Type B pancreatic cell (in vitro differentiated cells): ENCODE measurements around the gene ATXN2. TPM values are rescaled to one million over a fixed set of nuclear protein-coding genes. Genes with fewer than 3 reads are reported as not detected.

Experiments
- DNase-seq: peaks from one replicate; pipeline ENCODE4 v3.0.0; 2021; ENCODE audit warnings: mixed read lengths; ENCODE audit not compliant: unreplicated experiment; ENCODE audit errors: extremely low spot score
- H3K27ac Mint-ChIP-seq: 2 replicates; pipeline ENCODE4 v1.8.0; 2021; ENCODE audit warnings: mild to moderate bottlenecking, mixed read lengths
- H3K27me3 Mint-ChIP-seq: 2 replicates; pipeline ENCODE4 v1.8.0; 2021; ENCODE audit warnings: mixed read lengths
- H3K36me3 Mint-ChIP-seq: 2 replicates; pipeline ENCODE4 v1.8.0; 2021; ENCODE audit warnings: mixed read lengths
- H3K4me1 Mint-ChIP-seq: one replicate; pipeline ENCODE4 v1.8.0; 2021; ENCODE audit warnings: mixed read lengths; ENCODE audit not compliant: unreplicated experiment
- H3K4me3 Mint-ChIP-seq: 2 replicates; pipeline ENCODE4 v1.8.0; 2021; ENCODE audit warnings: mild to moderate bottlenecking, mixed read lengths
- H3K9me3 Mint-ChIP-seq: 2 replicates; pipeline ENCODE4 v1.8.0; 2021; ENCODE audit warnings: mixed read lengths
- total RNA-seq: library from RNA; stranded (reverse); gene quantifications from 2 replicates; pipeline ENCODE4 v1.2.1, GENCODE V29; 2021; ENCODE audit warnings: low replicate concordance
- TF ChIP-seq, protein P1 (sequence below): fragments of 200-600 bp; sonication (generic); conservative IDR thresholded peaks from 2 replicates; pipeline ENCODE4 v1.5.0; 2021; ENCODE audit warnings: antibody characterized with exemption, mild to moderate bottlenecking

Gene ATXN2
- total RNA-seq, 1 donor from 2014 or later, result 80.9 TPM

DNA sequence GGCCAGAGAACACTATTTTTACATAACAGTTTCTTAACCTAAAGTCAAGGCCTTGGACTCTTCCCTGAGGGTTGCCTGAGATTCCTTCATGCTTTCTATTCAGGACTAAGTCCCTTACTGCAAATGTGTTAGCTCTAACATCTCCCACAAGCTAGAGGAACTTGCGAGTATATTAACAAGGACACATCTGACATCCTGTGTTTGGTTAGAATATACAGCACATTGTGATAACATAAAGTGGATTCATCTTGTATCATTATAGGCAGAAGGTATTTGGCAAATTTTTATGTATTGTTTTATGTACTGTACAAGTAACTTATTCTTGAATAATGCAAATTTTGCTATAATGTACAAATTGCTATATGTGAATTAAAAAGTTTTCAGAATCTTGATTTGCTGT lies 147.9 kb downstream of the ATXN2 start:
- TF ChIP-seq, protein P1, sequence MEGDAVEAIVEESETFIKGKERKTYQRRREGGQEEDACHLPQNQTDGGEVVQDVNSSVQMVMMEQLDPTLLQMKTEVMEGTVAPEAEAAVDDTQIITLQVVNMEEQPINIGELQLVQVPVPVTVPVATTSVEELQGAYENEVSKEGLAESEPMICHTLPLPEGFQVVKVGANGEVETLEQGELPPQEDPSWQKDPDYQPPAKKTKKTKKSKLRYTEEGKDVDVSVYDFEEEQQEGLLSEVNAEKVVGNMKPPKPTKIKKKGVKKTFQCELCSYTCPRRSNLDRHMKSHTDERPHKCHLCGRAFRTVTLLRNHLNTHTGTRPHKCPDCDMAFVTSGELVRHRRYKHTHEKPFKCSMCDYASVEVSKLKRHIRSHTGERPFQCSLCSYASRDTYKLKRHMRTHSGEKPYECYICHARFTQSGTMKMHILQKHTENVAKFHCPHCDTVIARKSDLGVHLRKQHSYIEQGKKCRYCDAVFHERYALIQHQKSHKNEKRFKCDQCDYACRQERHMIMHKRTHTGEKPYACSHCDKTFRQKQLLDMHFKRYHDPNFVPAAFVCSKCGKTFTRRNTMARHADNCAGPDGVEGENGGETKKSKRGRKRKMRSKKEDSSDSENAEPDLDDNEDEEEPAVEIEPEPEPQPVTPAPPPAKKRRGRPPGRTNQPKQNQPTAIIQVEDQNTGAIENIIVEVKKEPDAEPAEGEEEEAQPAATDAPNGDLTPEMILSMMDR, result no peak
- no peak overlapping the region for H3K4me3 Mint-ChIP-seq
- peaks cover 15% of the 10 kb centered on the region for H3K4me1 Mint-ChIP-seq
- peaks cover 27% of the 10 kb centered on the region for H3K36me3 Mint-ChIP-seq
- no peaks in the 10 kb centered on the region for H3K9me3 Mint-ChIP-seq
- H3K27ac Mint-ChIP-seq, result peak overlapping the region; percentile 0
- no peaks in the 10 kb centered on the region for H3K27me3 Mint-ChIP-seq
- DNase-seq, result no peak

DNA sequence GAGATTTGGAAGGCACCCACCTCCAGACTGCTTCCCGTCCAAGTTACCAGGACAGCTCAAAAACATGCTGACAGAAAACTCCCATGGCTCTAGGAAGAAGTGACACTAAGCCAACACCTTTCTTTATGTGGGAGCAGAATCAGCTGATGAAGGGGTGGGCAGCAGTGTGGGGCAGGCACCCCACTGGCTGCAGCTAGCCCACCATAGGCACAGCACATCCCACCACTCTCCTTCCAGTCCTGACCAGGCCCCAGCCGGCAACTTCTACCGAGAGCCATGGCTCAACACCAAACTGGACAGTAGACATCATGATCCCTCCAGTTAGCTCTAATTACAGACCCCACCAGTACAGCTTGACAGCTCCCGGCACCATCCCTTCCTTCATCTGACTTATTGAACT lies 148.4 kb downstream of the ATXN2 start:
- H3K4me1 Mint-ChIP-seq, result peaks cover 20% of the 10 kb centered on the region
- DNase-seq, result peak; percentile 37
- H3K4me3 Mint-ChIP-seq, result no peak overlapping the region
- no peaks in the 10 kb centered on the region for H3K9me3 Mint-ChIP-seq
- TF ChIP-seq, protein P1, result no peak
- H3K36me3 Mint-ChIP-seq, result peaks cover 22% of the 10 kb centered on the region
- no peaks in the 10 kb centered on the region for H3K27me3 Mint-ChIP-seq
- H3K27ac Mint-ChIP-seq, result no peak overlapping the region

DNA sequence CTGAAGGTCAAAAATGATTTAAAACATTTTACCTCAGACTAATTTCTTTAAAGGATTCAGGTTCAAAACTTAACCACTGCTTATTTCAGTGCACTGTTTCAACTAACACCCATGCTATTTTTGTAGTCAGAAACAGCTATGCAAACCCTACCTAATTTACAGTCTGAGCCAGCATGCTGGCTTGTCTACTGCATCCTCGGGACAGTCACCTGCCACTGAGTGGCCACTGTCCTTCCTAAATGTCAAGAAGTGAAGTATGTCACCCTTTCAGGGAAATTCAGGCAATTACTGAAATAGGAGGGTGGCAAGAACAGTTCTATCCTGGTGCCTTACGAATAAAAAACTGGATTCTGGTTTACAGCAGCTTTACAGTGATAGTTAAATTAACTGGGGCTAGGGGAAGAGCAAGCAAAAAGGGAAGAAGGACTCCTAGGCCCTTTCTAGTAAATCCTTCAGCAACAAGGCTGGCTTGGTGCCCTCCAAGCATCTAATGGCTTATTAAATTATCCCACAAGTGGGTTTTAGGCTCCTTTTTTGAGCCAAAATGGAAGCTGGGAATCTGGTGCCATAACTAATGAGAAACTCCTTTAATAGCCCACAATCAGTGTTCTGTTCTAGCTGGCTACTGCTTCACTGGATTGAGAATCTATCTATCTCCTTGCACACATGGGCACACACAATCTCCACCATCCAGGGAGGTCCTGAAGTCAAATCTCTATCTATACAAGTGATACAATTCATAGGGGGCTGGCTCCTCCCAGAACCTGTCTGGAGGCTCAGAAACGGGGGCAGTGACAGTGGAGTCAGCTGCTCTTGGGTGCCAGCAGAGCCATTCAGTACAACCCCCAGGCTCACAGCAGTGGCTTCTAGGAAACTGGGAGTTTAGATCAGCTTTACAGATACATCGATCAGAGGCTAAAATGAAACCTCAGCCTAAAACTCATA lies 150.0 kb downstream of the ATXN2 start:
- Mint-ChIP-seq H3K9me3 (no peaks in the 10 kb centered on the region), H3K36me3 (peaks cover 18% of the 10 kb centered on the region), H3K4me1 (peaks cover 20% of the 10 kb centered on the region), H3K27ac (no peak overlapping the region), H3K4me3 (no peak overlapping the region), H3K27me3 (no peaks in the 10 kb centered on the region)
- TF ChIP-seq, protein P1, result no peak
- peak; percentile 13 for DNase-seq

DNA sequence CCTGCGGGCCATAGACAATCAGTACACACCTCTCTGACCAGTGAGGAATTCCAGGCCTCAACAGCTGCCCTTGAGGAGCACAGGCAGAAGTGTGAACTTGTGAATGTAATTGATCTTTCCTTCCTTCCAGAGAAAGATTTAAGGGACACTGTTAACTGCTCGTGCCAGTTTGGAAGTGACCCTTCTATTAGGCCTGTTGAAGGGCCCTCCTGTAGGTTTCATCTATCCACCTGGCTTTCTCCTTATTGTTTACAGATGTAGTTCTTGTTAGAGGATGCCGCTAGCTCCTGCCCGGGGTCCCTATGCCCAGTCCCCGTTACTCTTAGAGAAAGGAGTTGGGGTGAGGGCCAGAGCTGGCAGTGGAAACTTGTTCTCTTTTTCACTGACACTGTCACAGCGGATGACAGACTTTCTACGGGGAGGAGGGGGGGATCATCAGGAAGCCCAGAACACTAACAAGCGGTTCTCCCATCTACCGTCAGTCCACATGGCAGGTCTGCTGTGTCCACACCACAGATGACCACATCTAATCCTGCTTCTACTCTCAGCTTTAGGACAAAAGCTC lies 150.8 kb downstream of the ATXN2 start:
- H3K36me3 Mint-ChIP-seq, result peaks cover 20% of the 10 kb centered on the region
- H3K9me3 Mint-ChIP-seq, result no peaks in the 10 kb centered on the region
- peaks cover 20% of the 10 kb centered on the region for H3K4me1 Mint-ChIP-seq
- H3K27ac Mint-ChIP-seq, result peak overlapping the region; percentile 65
- no peak overlapping the region for H3K4me3 Mint-ChIP-seq
- no peaks in the 10 kb centered on the region for H3K27me3 Mint-ChIP-seq
- peak; percentile 18 for DNase-seq
- TF ChIP-seq, protein P1, result no peak

DNA sequence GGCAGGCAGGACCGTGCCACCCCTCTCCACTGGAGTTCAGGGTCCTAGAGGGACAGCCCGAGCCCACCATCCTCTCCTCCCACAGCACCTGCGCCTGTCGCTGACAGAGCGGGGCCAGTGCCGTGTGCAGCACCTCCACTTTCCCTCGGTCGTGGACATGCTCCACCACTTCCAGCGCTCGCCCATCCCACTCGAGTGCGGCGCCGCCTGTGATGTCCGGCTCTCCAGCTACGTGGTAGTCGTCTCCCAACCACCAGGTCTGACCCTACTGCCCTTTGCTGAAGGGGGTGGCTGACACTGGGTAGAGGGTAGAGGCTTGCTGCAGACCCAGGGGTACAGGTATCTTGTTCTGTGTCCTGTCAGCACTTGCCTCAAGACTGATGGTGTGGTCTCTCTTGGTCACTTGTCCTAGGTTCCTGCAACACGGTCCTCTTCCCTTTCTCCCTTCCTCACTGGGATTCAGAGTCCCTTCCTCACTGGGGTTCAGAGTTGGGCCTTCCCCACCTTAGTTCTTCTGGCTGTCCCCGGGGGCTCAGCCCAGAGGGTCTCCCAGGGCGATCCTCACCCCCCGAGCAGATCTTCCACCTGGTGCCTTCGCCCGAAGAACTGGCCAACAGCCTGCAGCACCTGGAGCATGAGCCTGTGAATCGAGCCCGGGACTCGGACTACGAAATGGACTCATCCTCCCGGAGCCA lies 151.4 kb downstream of the ATXN2 start:
- Mint-ChIP-seq H3K36me3 (peaks cover 22% of the 10 kb centered on the region), H3K4me1 (peaks cover 20% of the 10 kb centered on the region), H3K9me3 (no peaks in the 10 kb centered on the region), H3K4me3 (no peak overlapping the region), H3K27ac (peak overlapping the region; percentile 65), H3K27me3 (no peaks in the 10 kb centered on the region)
- DNase-seq, result peak; percentile 55
- TF ChIP-seq, protein P1, result no peak
